ENCODE measurements around the gene SIVA1.

Gene SIVA1

GRCh38 chr14:104753528-104754212 is 723 bp downstream of the SIVA1 start:
- peak overlapping the region; percentile 99 for H3K9ac ChIP-seq (ENCODE audit: insufficient read length, low read depth)
- peaks cover 47% of the 10 kb centered on the region for H3K36me3 ChIP-seq (ENCODE audit: insufficient read depth, insufficient read length, low read length)
- no peak for TF ChIP-seq YY1 (IDR thresholded peaks at IDR 0.05; ENCODE audit: insufficient read depth, insufficient read length)
- no peak for TF ChIP-seq SUZ12 (IDR thresholded peaks at IDR 0.05; ENCODE audit: extremely low read depth, insufficient read depth, insufficient read length)
- TF ChIP-seq ZNF274 (IDR thresholded peaks at IDR 0.05; ENCODE audit: low read depth, low read length): no peak
- peaks cover 27% of the 10 kb centered on the region; the same call in 1 of the 2 replicates for H3K9me3 ChIP-seq (ENCODE audit: insufficient read depth, low read length)
- peak overlapping the region; percentile 91 for H3K4me3 ChIP-seq (ENCODE audit: insufficient read length, low read depth)
- H3K27me3 ChIP-seq (ENCODE audit: insufficient read depth, insufficient read length): no peaks in the 10 kb centered on the region
- no peak for DNase-seq (ENCODE audit: low read depth, low spot score)
- peaks cover 18% of the 10 kb centered on the region for H3K4me1 ChIP-seq (ENCODE audit: insufficient read depth, insufficient read length)

- no peak for DNase-seq (ENCODE audit: low read depth, low spot score)
- Histone ChIP-seq H3K27me3 (ENCODE audit: insufficient read depth, insufficient read length) (no peaks in the 10 kb centered on the region), H3K9ac (ENCODE audit: insufficient read length, low read depth) (peak overlapping the region; percentile 99), H3K9me3 (ENCODE audit: insufficient read depth, low read length) (peaks cover 27% of the 10 kb centered on the region; the same call in 1 of the 2 replicates), H3K36me3 (ENCODE audit: insufficient read depth, insufficient read length, low read length) (peaks cover 53% of the 10 kb centered on the region), H3K4me1 (ENCODE audit: insufficient read depth, insufficient read length) (peaks cover 13% of the 10 kb centered on the region), H3K4me3 (ENCODE audit: insufficient read length, low read depth) (peak overlapping the region; percentile 91)
- no peak for TF ChIP-seq ZNF274 (IDR thresholded peaks at IDR 0.05; ENCODE audit: low read depth, low read length)
- no peak for TF ChIP-seq SUZ12 (IDR thresholded peaks at IDR 0.05; ENCODE audit: extremely low read depth, insufficient read depth, insufficient read length)
- TF ChIP-seq YY1 (IDR thresholded peaks at IDR 0.05; ENCODE audit: insufficient read depth, insufficient read length): no peak
Measured at GRCh38 chr14:104754213-104754851, 1.4 kb downstream of the SIVA1 start.

GRCh38 chr14:104755621-104756020 is 2.7 kb downstream of the SIVA1 start:
- Histone ChIP-seq H3K9me3 (ENCODE audit: insufficient read depth, low read length) (peaks cover 15% of the 10 kb centered on the region; the same call in 1 of the 2 replicates), H3K4me3 (ENCODE audit: insufficient read length, low read depth) (no peak overlapping the region), H3K9ac (ENCODE audit: insufficient read length, low read depth) (no peak overlapping the region), H3K27me3 (ENCODE audit: insufficient read depth, insufficient read length) (no peaks in the 10 kb centered on the region), H3K36me3 (ENCODE audit: insufficient read depth, insufficient read length, low read length) (peaks cover 66% of the 10 kb centered on the region), H3K4me1 (ENCODE audit: insufficient read depth, insufficient read length) (peaks cover 13% of the 10 kb centered on the region)
- DNase-seq (ENCODE audit: low read depth, low spot score): no peak
- no peak for TF ChIP-seq YY1 (IDR thresholded peaks at IDR 0.05; ENCODE audit: insufficient read depth, insufficient read length)
- no peak for TF ChIP-seq SUZ12 (IDR thresholded peaks at IDR 0.05; ENCODE audit: extremely low read depth, insufficient read depth, insufficient read length)
- no peak for TF ChIP-seq ZNF274 (IDR thresholded peaks at IDR 0.05; ENCODE audit: low read depth, low read length)

- Histone ChIP-seq H3K9ac (ENCODE audit: insufficient read length, low read depth) (no peak overlapping the region), H3K4me1 (ENCODE audit: insufficient read depth, insufficient read length) (peaks cover 16% of the 10 kb centered on the region), H3K9me3 (ENCODE audit: insufficient read depth, low read length) (peaks cover 5% of the 10 kb centered on the region; the same call in 1 of the 2 replicates), H3K36me3 (ENCODE audit: insufficient read depth, insufficient read length, low read length) (peaks cover 74% of the 10 kb centered on the region), H3K27me3 (ENCODE audit: insufficient read depth, insufficient read length) (no peaks in the 10 kb centered on the region), H3K4me3 (ENCODE audit: insufficient read length, low read depth) (no peak overlapping the region)
- DNase-seq (ENCODE audit: low read depth, low spot score): no peak
- TF ChIP-seq SUZ12 (IDR thresholded peaks at IDR 0.05; ENCODE audit: extremely low read depth, insufficient read depth, insufficient read length) (no peak), ZNF274 (IDR thresholded peaks at IDR 0.05; ENCODE audit: low read depth, low read length) (no peak), YY1 (IDR thresholded peaks at IDR 0.05; ENCODE audit: insufficient read depth, insufficient read length) (no peak)
Measured at GRCh38 chr14:104756477-104757237, 3.7 kb downstream of the SIVA1 start.

GRCh38 chr14:104757238-104757585 is 4.3 kb downstream of the SIVA1 start:
- peaks cover 16% of the 10 kb centered on the region for H3K4me1 ChIP-seq (ENCODE audit: insufficient read depth, insufficient read length)
- no peak for DNase-seq (ENCODE audit: low read depth, low spot score)
- TF ChIP-seq ZNF274 (IDR thresholded peaks at IDR 0.05; ENCODE audit: low read depth, low read length): no peak
- no peak for TF ChIP-seq YY1 (IDR thresholded peaks at IDR 0.05; ENCODE audit: insufficient read depth, insufficient read length)
- TF ChIP-seq SUZ12 (IDR thresholded peaks at IDR 0.05; ENCODE audit: extremely low read depth, insufficient read depth, insufficient read length): no peak
- no peaks in the 10 kb centered on the region for H3K9me3 ChIP-seq (ENCODE audit: insufficient read depth, low read length)
- no peak overlapping the region for H3K9ac ChIP-seq (ENCODE audit: insufficient read length, low read depth)
- H3K27me3 ChIP-seq (ENCODE audit: insufficient read depth, insufficient read length): no peaks in the 10 kb centered on the region
- no peak overlapping the region for H3K4me3 ChIP-seq (ENCODE audit: insufficient read length, low read depth)
- H3K36me3 ChIP-seq (ENCODE audit: insufficient read depth, insufficient read length, low read length): peaks cover 76% of the 10 kb centered on the region

- no peak overlapping the region for H3K9ac ChIP-seq (ENCODE audit: insufficient read length, low read depth)
- H3K27me3 ChIP-seq (ENCODE audit: insufficient read depth, insufficient read length): no peaks in the 10 kb centered on the region
- peaks cover 16% of the 10 kb centered on the region for H3K4me1 ChIP-seq (ENCODE audit: insufficient read depth, insufficient read length)
- H3K4me3 ChIP-seq (ENCODE audit: insufficient read length, low read depth): no peak overlapping the region
- TF ChIP-seq ZNF274 (IDR thresholded peaks at IDR 0.05; ENCODE audit: low read depth, low read length) (no peak), SUZ12 (IDR thresholded peaks at IDR 0.05; ENCODE audit: extremely low read depth, insufficient read depth, insufficient read length) (no peak), YY1 (IDR thresholded peaks at IDR 0.05; ENCODE audit: insufficient read depth, insufficient read length) (no peak)
- H3K36me3 ChIP-seq (ENCODE audit: insufficient read depth, insufficient read length, low read length): peaks cover 79% of the 10 kb centered on the region
- DNase-seq (ENCODE audit: low read depth, low spot score): no peak
- H3K9me3 ChIP-seq (ENCODE audit: insufficient read depth, low read length): no peaks in the 10 kb centered on the region
Measured at GRCh38 chr14:104757681-104758392, 4.9 kb downstream of the SIVA1 start.

Data from NT2/D1 (cell line).